Osteoblast (primary cell): ENCODE results near the gene KIF5B. TPM values are rescaled to one million over a fixed set of nuclear protein-coding genes. Genes with fewer than 3 reads are reported as not detected.

Experiments used
- DNase-seq: peaks from one replicate; pipeline ENCODE4 v3.0.0; 2011; ENCODE audit warnings: low spot score, mixed read lengths; ENCODE audit not compliant: insufficient read length; ENCODE audit errors: missing footprints
- H2AFZ ChIP-seq: 2 replicates; pipeline ENCODE4 v1.6.0; 2011; ENCODE audit warnings: mild to moderate bottlenecking, low read length
- H3K27ac ChIP-seq: 2 replicates; pipeline ENCODE4 v1.5.1; 2011; ENCODE audit warnings: mild to moderate bottlenecking, low read depth, low read length, moderate library complexity
- H3K27me3 ChIP-seq: 2 replicates; pipeline ENCODE4 v1.6.0; 2012; ENCODE audit warnings: mild to moderate bottlenecking, control low read depth, inconsistent platforms, low read length, moderate library complexity; ENCODE audit not compliant: insufficient read depth
- H3K36me3 ChIP-seq: 2 replicates; pipeline ENCODE4 v1.5.1; 2011; ENCODE audit warnings: mild to moderate bottlenecking, low read length, control low read depth, moderate library complexity; ENCODE audit not compliant: insufficient read depth
- H3K4me1 ChIP-seq: 2 replicates; pipeline ENCODE4 v1.5.1; 2011; ENCODE audit warnings: mild to moderate bottlenecking, low read length, control low read depth, moderate library complexity; ENCODE audit not compliant: insufficient read depth
- H3K4me2 ChIP-seq: 2 replicates; pipeline ENCODE4 v1.6.0; 2011; ENCODE audit warnings: mild to moderate bottlenecking, low read length; ENCODE audit not compliant: insufficient read depth
- H3K4me3 ChIP-seq: fragments of 200-600 bp; sonication (generic); 3 replicates; pipeline ENCODE4 v1.5.1; 2012; ENCODE audit warnings: mild to moderate bottlenecking, low read length, inconsistent platforms; ENCODE audit not compliant: insufficient read depth
- H3K79me2 ChIP-seq: 2 replicates; pipeline ENCODE4 v1.6.0; 2012; ENCODE audit warnings: mild to moderate bottlenecking, low read length, control low read depth, inconsistent platforms; ENCODE audit not compliant: insufficient read depth
- H3K9me3 ChIP-seq: 2 replicates; pipeline ENCODE4 v1.5.1; 2011; ENCODE audit warnings: low read depth, low read length, control low read depth
- H4K20me1 ChIP-seq: 2 replicates; pipeline ENCODE4 v1.6.0; 2012; ENCODE audit warnings: mild to moderate bottlenecking, low read length, control low read depth; ENCODE audit not compliant: insufficient read depth
- CTCF ChIP-seq: IDR thresholded peaks from 2 replicates; pipeline ENCODE4 v1.5.1; 2011; ENCODE audit warnings: mild to moderate bottlenecking, low read depth, low read length, moderate library complexity; ENCODE audit errors: extremely low read depth
- total RNA-seq: library from RNA; depleted of rRNA; stranded (reverse); fragments of >200 nt; gene quantifications from 2 replicates; pipeline ENCODE4 v1.2.3, GENCODE V29; 2012

Gene KIF5B
- total RNA-seq, 1 donor: 128 TPM

GRCh38 chr10:32093650-32094049 lies 37.4 kb upstream of the KIF5B start:
- Histone ChIP-seq H2AFZ (no peak overlapping the region), H3K4me1 (no peaks in the 10 kb centered on the region), H3K36me3 (no peaks in the 10 kb centered on the region), H3K27me3 (peaks cover 10% of the 10 kb centered on the region), H3K27ac (no peak overlapping the region), H3K4me2 (no peak overlapping the region), H3K79me2 (no peaks in the 10 kb centered on the region), H4K20me1 (no peaks in the 10 kb centered on the region), H3K4me3 (no peak overlapping the region), H3K9me3 (no peaks in the 10 kb centered on the region)
- no peak for DNase-seq
- TF ChIP-seq CTCF: no peak

DNA sequence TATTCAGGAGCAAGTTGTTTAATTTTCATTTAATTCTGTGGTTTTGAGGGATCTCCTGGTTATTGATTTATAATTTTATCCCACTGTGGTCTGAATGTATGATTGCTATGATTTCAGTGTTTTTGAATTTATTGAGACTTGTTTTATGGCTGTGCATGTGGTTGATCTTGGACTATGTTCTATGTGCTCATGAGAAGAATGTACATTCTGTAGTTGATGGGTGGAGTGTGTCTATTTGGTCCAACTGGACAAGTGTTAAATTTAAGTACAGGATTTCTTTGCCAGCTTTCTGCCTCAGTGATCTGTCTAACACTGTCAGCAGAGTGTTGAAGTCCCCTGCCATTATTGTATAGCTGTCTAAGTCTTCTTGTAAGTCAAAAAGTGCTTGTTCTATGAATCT lies 34.8 kb upstream of the KIF5B start:
- Histone ChIP-seq H3K4me2 (no peak overlapping the region), H3K27ac (no peak overlapping the region), H3K36me3 (no peaks in the 10 kb centered on the region), H3K9me3 (no peaks in the 10 kb centered on the region), H4K20me1 (no peaks in the 10 kb centered on the region), H3K4me1 (no peaks in the 10 kb centered on the region), H3K4me3 (no peak overlapping the region), H3K27me3 (peaks cover 10% of the 10 kb centered on the region), H3K79me2 (no peaks in the 10 kb centered on the region), H2AFZ (no peak overlapping the region)
- no peak for TF ChIP-seq CTCF
- DNase-seq: no peak

DNA sequence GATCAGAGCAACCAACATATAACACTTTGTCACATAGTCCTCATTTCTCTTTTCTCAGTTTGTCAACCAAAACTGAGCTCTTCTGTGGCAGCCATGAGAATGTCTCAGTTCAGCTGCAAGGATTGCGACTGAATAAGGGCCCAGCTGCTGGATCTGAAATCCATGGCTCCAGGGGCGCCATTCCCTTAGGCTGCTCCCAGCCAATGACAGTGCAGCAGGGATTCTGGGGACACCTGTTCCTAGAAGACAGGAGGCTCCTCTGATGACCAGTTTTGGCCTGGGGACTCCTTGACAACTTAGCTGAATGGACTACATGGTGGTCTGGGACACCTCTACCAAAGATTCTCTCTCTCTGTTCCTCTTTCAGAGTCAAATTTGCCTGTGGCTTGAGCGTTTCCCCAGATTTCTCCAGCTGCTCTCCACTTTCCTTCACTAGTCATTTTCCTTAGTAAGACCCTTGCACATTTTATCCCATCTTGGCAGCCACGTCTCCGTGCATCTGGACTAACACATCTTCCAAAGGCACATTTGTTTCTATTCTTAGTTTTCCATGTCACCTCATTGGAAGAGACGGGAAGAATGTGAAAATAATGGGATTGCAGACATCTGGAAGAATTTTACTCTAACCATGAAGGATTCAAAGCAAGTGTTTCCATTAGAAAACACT lies 28.1 kb upstream of the KIF5B start:
- no peaks in the 10 kb centered on the region for H3K9me3 ChIP-seq
- H3K36me3 ChIP-seq: no peaks in the 10 kb centered on the region
- H3K27ac ChIP-seq: no peak overlapping the region
- H2AFZ ChIP-seq: no peak overlapping the region
- H3K27me3 ChIP-seq: peaks cover 1% of the 10 kb centered on the region
- no peak overlapping the region for H3K4me3 ChIP-seq
- no peaks in the 10 kb centered on the region for H4K20me1 ChIP-seq
- H3K4me2 ChIP-seq: no peak overlapping the region
- H3K4me1 ChIP-seq: no peaks in the 10 kb centered on the region
- DNase-seq: no peak
- H3K79me2 ChIP-seq: no peaks in the 10 kb centered on the region
- no peak for TF ChIP-seq CTCF

GRCh38 chr10:32077896-32078485 lies 21.8 kb upstream of the KIF5B start:
- Histone ChIP-seq H3K4me2 (peak overlapping the region; percentile 41), H3K79me2 (no peaks in the 10 kb centered on the region), H4K20me1 (no peaks in the 10 kb centered on the region), H3K27ac (peak overlapping the region; percentile 14), H3K9me3 (no peaks in the 10 kb centered on the region), H3K4me1 (peaks cover 9% of the 10 kb centered on the region), H3K4me3 (peak overlapping the region; percentile 3), H3K36me3 (no peaks in the 10 kb centered on the region), H3K27me3 (no peaks in the 10 kb centered on the region), H2AFZ (peak overlapping the region; percentile 83)
- no peak for TF ChIP-seq CTCF
- peak; percentile 69 for DNase-seq
